GM04503 (cell line): ENCODE data around the gene BCL7C.

Experiments used
- DNase-seq: peaks from one replicate; pipeline ENCODE4 v3.0.0-alpha.2; 2012; ENCODE audit warnings: low read depth

Gene BCL7C

DNA sequence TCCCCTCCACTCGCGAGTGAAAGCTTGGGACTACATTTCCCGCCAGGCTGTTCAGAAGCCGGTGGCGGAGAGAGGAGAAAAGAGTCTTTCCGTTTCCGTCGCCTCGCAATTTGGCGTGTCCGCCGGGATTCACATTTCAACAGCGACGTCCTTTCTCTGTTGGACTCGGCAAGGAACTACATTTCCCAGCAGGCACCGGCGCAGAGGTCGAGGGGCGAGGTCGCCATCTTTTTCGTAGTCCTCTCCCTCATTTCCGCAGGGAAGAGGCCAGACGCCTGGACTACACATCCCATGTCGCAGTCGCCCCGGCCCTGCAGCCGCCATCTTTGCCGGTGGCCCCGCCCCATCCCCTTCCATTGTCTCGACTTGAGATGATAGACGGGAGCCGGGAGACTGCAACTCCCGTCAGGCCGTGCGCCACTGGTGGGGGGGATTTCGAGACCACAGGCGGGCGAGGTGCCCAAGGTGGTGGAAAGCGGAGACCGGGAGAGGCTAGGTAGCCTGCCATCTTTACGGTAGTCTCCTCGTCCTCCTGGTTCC is 28.6 kb upstream of the BCL7C start:
- DNase-seq = peak; percentile 97

DNA sequence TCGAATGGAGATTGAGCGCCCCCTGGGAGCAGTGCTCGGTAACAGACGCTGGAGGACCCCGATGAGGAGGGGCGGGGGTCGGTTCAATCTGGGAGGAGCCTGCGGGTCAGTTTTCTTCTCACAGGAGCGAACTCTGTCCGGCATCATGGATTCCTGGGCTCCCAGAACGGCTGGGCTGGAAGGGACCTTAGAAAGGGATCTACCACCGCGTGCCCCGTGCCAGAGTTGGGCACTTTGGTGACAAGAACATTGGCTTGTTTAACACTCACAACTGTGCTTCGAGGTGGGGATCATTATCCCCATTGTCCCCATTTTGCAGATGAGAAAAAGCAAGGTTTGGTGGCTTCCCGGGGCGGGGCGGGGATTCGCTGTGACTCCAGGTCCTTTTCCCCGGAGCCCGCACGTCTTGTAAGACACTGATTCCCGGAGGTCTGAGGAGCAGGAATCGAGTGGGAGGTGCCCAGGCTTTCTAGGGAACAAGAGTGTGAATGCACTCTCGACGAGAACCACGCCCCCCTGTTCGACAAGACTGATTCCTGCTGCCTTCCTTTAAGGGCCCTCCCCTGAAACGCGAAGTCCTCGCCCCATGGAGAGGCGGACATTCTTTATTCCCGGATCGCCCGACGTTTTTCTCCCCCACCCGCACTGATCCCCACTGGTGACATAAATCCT is 28.0 kb upstream of the BCL7C start:
- DNase-seq = peak; percentile 27

DNA sequence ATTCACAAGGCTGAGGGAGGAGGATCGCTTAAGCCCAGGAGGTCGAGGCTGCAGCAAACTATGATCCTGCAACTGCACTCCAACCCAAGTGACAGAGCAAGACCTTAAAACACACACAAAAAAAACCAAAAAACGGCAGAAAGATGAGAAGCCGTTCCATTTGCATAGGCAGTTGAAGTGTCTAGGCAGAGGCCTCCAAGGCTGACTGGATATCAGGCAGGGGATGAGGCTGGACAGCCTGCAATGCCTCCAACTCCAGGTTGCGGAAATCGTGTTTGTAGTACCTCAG is 27.5 kb upstream of the BCL7C start:
- no peak for DNase-seq

DNA sequence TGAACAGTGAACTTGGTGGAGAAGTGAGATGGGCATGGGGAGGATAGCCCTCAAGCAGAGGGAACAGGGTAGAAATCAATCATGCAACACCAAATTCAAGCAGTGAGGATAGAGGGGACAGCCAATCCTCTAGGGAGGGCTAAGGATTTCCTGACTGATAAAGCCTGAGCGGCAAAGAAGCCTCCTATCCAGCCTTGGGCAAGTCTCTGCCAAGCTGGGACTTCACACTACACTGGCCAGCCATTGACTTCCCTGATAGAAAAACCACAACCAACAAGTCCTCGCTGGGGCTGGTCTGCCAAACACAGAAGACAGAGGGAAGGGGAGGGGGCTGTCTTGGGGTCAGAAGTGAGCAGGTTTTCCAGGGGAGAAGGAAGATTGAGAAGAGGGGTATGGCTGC is 27.0 kb upstream of the BCL7C start:
- no peak for DNase-seq

DNA sequence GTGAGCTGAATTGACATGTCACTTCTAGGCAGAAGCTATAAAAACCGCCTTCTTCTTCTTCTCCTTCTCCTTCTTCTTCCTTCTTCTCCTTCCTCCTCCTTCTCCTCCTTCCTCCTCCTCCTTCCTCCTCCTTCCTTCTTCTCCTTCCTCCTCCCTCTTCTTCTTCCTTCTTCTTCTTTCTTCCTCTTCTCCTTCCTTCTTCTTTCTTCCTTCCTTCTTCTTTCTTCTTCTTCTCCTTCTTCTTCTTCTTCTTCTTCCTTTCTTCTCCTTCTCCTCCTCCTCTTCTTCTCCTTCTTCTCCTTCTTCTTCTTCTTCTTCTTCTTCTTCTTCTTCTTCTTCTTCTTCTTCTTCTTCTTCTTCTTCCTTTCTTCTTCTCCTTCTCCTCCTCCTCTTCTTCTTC is 24.7 kb upstream of the BCL7C start:
- no peak for DNase-seq

DNA sequence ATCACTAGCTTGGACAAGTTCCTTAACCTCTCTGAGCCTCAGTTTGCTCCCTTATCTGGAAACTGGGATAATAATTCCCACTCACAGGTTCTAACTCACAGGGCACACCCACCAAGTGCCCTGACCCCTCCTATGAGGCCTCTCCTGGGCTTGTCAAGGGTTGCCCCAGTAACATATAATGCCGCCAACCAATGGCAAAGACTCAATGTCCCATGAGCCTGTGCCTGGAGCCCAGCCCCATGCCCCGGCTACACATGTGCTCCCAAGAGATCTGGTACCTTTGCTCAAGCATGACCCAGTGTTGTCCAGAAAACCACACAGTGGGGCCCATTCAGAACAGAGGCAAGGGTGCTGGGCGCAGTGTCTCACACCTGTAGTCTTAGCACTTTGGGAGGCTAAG is 21.0 kb upstream of the BCL7C start:
- no peak for DNase-seq

DNA sequence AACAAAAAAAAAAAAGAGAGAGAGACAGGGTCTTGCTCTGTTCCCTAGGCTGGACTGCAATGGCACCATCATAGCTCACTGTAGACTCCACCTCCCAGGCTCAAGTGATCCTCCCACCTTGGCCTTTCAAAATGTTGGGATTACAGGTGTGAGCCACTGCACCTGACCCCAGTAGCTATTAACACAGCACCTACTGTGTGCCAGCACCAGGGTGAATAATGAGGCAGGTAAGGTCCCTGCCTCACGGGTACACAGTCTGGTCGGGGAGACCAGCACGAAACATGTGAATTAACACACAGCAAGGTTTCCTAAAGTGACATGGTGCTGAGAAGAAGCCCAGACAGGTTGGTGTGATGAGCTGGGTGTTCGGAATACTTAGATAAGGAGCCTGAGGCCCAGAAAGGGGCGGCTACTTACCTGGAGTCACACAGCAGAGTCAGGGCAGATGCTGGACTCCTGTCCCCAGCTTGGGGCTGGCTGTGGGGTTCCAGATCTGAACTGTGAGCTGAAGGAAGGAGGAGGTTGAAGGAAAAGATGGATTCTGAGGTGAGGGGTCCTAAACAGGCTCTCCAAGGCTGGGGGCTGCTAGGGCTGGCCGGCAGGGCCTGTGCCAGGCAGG is 19.0 kb upstream of the BCL7C start:
- DNase-seq = no peak

DNA sequence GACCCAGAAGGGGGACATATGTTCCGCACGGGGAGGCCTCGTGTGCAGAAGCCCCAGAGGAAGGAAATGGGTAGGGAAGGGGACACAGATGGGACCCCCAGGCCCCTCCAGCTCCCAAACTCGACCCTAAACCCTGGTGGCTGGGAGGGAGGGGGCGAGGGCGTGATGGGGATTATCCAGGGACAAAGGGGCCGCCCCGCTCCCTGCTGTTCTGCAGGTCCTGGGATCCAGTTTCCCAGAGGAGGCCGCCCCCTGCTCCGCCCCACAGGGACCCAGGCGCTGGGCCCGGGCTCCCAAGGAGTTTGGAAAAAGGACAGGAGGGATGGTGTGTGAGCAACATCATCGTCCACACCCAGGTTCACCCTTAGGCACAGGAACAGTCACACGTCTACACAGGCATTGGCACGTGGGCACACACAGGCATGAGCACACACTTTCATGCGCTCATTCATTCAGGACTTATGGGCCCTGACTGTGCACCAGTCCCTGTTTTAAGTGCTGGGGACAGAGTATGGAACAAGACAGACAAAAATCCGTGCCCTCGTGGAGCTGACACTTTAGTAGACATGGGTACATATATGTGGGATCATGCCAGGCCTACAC is 16.7 kb upstream of the BCL7C start:
- no peak for DNase-seq

DNA sequence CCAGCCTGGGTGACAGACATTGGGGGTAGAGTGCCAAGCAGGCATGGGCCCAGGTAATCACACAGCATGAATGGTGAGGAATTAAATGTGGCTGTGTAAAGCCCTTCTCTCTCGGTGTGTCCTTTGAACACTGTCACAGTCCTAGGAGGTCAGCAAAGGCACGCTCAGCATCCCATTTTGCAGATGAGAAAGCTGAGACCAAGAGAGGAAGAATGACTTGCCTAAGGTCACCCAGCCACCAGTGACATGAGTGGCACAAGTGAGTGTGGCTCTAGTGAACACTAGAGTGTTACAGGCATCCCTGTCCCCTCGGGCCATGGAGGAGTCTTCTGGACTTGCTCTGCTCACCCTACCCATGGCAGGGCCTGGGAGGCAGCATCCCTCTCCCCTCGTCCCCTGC is 13.2 kb upstream of the BCL7C start:
- DNase-seq = no peak

DNA sequence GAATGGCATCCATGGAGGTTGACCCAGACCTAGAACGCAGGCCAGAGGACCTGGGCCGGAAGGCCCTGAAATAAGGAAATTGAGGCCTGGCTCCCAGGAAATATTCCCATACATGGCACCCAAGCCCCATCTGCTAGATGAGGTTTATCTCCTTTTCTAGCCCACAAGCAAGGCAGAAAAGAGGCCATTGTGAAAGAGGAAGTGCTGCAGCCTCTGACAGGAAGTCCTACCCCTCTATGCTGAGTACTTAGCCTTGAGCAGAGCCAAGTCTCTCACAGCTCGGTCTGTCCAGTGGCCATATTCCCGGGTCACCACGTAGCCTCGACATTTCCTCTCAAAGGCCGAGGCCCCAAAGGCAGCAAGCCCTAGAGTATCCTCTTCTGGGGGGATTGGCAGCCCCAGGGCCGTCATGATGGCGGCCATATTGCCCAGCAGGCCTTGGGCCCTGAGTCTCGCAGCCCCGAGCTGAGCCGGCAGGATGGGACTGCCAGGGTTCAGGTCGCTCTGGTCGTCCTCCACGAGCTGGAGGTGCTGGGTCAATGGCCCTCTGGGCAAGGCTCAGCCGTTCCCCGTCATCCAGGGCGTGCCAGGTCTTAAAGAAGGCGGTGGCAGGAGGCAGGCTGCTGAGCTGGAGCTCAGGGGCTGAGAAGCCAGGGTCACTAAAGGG is 10.4 kb upstream of the BCL7C start:
- DNase-seq = no peak

DNA sequence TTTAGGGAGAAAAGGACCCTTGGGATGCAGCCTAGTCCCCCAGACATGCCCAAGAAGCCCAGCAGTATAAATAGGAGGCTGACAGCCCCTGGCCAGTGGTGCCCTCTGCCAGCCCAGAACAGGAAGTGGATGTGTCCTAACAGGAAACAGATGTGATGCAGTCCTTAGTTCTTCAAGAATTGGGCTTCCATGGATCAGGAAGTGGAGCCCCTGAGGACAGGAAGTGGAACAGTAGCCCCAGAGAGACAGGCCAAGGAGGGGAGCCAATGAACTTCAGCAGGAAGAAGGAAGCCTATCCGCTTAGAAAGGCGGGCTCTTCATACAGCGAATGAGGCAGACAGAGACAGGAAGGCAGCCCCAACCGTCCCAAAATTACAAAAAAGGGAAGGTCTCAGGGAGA is 9.7 kb upstream of the BCL7C start:
- no peak for DNase-seq

DNA sequence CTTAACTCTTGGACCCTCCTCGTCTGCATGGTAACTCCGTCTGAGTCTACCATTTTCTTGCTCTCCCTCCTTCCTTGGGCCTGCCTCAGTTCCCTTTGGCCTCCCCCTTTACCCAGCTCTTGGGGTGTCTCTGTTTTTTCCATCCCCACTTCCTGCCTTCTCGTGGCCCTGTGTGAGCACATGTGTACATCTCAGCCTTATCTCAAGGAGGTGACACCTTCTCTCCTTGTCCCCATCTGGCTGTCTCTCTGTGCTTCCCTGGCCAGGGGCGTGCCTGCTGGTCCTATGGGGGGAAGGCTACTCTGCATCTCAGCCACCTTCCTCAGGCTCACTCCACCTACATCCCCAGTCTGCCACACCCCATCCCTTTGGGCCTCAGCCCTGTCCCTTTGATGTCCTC is 9.1 kb upstream of the BCL7C start:
- DNase-seq = no peak

DNA sequence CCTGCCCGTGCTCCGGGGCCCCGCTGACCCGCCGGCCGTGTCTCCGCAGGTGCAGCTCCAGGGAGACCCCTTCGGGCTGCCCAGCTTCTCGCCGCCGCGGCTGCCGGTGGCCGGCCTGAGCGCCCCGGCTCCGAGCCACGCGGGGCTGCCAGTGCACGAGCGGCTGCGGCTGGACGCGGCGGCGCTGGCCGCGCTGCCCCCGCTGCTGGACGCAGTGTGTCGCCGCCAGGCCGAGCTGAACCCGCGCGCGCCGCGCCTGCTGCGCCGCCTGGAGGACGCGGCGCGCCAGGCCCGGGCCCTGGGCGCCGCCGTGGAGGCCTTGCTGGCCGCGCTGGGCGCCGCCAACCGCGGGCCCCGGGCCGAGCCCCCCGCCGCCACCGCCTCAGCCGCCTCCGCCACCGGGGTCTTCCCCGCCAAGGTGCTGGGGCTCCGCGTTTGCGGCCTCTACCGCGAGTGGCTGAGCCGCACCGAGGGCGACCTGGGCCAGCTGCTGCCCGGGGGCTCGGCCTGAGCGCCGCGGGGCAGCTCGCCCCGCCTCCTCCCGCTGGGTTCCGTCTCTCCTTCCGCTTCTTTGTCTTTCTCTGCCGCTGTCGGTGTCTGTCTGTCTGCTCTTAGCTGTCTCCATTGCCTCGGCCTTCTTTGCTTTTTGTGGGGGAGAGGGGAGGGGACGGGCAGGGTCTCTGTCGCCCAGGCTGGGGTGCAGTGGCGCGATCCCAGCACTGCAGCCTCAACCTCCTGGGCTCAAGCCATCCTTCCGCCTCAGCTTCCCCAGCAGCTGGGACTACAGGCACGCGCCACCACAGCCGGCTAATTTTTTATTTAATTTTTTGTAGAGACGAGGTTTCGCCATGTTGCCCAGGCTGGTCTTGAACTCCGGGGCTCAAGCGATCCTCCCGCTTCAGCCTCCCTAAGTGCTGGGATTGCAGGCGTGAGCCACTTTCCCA is 8.4 kb upstream of the BCL7C start:
- no peak for DNase-seq

DNA sequence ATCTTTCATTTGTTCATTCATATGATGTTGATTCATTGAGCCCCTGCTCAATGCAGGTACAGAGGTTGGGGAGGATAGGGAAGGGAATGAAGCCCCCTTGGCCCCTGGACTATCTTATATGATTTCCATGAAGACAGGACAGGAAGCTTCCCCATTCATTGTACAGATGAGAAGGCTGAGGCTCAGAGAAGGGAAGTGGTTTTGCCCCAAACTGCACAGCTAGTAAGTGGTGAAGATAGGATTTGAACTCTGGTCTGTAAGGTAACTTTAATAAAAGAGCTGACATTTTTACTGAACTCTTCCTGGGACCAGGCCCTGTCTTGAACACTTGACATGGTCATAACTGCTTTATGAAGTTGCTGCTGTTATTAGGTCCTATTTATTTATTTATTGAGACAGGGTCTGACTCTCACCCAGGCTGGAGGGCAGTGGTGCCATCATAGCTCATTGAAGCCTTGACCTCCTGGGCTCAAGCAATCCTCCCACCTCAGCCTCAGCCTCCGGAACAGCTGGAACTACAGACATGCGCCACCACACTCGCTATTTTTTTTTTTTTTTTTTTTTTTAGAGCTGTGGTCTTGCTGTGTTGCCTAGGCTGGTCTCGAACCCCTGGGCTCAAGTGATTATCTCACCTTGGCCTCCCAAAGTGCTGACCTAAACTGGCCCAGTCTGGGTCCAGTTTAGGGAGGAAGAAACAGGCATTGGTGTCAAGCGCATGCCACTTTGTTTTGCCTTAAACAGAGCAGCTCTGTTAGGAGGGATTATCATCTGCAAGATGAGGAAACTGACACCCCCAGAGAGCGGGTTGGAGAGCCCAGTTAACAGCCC is 7.5 kb upstream of the BCL7C start:
- no peak for DNase-seq

DNA sequence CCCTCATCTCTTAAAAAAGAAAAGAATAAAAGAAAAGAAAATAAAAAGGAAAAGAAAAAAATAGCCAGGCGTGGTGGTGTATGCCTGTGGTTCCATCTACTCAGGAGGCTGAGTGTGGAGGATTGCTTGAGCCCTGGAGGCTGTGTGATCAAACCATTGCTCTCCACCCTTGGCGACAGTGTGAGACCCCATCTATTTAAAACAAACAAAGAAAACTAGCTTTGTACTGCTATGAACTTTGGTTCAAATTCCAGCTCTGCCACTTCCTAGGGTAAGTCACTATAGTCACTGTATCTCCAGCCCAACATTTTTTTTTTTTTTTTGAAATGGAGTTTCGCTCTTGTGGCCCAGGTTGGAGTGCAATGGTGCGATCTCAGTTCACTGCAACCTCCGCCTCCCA is 6.7 kb upstream of the BCL7C start:
- DNase-seq = no peak

DNA sequence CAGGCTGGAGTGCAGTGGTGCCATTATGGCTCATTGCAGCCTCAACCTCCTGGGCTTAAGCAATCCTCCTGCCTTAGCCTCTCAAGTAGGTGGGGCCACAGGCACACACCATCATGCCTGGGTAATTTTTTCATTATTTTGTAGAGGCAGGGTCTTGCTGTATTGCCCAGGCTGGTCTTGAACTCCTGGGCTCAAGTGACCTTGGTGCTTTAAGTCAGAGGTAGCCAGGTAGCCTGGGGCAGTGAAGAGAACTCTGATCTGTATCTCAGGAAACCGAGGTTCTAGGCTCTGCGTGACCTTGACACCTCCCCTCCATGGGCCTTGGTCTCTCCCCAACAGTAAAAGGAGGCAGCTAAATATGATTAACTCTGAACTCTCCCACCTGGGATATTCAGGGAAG is 5.9 kb upstream of the BCL7C start:
- no peak for DNase-seq

DNA sequence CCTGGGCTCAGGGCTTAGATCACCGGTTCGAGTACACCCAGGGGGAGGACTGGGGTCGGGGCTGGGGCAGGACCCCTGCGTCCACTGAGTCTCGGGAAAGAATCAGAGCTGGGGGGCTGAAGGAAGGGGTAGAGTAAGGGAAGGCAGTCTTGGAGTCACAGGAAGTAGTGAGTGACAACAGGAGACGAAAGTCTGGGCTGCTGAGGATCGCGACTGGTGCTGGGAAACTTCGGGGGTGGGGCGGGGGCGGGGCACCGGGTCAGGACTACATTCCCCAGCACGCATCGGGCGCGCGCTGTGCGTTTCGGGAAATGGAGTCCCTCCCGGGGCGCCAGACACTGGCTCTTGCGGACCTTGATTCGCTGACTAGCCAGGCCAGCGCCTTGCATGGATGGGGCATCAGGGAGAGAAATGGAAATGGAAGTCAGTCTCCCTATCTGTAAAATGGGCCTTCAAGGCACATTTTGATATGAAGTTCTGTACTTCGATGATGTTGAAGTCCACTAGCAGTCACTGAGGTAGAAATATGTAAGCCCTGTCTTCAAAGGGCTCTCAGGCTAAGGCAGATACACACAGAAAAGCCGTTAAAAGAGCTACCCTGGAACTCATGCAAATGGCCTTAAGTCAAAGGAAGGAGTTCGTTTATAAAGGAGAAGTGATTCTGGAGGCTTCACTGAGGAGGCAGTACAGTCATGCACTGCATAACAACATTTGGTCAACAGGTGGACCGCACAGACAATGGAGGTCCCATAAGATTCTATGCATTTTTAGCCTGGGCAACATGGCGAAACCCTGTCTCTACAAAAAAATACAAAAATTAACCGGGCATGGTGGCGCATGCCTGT is 3.2 kb upstream of the BCL7C start:
- peak; percentile 61 for DNase-seq

DNA sequence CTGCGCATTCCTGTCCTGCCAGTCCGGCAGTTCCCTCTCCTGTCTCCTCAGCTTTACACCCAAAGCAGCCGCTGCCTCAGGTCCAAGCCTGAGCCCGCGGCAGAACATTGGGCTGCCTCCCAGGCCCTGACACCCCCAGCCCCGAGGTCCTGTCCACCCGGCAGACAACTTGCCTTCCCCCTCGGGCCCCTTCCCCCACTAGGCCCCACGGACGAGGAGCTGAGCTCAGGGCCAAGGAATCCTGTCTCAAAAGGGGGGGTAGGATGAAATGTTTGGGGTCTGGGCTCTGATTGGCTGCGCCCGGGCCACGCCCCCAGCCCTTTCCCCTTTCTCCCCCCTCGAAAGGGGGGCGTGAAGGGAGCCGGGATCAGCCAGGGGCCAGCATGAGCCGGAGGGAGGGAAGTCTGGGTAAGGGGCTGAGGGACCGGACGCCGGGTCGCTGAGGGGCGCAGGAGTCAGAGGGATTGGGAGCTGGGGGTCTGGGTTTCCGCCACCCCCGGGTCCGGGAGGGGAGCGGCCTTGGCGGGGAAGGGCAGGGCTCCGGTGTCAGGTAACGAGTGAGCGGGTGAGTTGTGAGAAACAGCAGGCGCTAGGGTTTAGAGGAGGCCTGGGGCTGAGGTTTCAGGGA is 2.5 kb upstream of the BCL7C start, which contains the start of gene CTF1:
TSS of gene CTF1 (plus strand) at position 354 of the 628 bp plus-strand sequence. CDS start at position 384, 30 bp downstream.
- DNase-seq = peak; percentile 74

DNA sequence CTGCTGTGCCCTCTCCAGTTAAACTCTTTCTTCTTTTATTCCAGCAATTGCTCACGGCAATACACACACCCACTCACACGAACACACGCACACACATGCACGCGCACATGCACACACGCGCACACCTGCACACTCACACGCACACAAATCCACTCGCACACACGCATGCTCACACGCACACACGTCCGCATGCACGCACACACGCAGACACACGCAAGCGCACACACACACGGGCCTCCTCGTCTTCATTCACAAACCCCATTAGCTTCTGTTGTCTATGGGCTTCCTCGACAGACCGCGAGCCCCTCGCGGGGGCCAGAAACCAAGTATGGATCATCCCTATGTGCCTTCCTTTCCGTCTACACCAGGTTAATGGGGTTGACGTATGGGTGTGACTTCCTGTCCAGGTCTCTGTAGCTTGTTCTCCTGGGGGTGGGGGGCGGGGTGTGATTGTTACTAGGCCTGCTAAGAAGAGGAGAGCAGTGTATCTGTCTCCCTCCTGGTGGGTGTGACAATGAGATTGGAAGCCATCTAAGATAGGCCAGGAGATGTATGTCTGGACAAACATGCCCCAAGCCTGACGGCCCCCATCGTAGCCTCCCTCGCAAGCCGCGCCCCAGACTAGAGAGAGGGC is 1.9 kb upstream of the BCL7C start:
- DNase-seq = peak; percentile 34
